Lower lobe of right lung (tissue), 2 donors: ENCODE data around the gene AOPEP. TPM values are rescaled to one million over a fixed set of nuclear protein-coding genes. Genes with fewer than 3 reads are reported as not detected.

Source experiments
- ATAC-seq, 2 donors: fragments of 200-7000 bp; cut with Tn5 transposase; one replicate each; pipeline ENCODE4 v1.9.1; 2020 to 2022; ENCODE audit warnings: mild to moderate bottlenecking in 2 of 2, moderate library complexity in 2 of 2
- DNase-seq: peaks from one replicate; pipeline ENCODE4 v3.0.0-alpha.2; 2020
- H3K27ac ChIP-seq: fragments of 200-600 bp; one replicate; pipeline ENCODE4 v1.8.0; 2022
- H3K27me3 ChIP-seq: fragments of 200-600 bp; one replicate; pipeline ENCODE4 v1.8.0; 2022; ENCODE audit warnings: low read depth
- H3K36me3 ChIP-seq: fragments of 200-600 bp; one replicate; pipeline ENCODE4 v1.8.0; 2022; ENCODE audit warnings: mild to moderate bottlenecking
- H3K4me1 ChIP-seq: fragments of 200-600 bp; one replicate; pipeline ENCODE4 v1.8.0; 2022
- H3K4me3 ChIP-seq: fragments of 200-600 bp; one replicate; pipeline ENCODE4 v1.8.0; 2022; ENCODE audit warnings: mild to moderate bottlenecking
- H3K9me3 ChIP-seq: fragments of 200-600 bp; one replicate; pipeline ENCODE4 v1.8.0; 2022
- CTCF ChIP-seq: fragments of 200-600 bp; IDR thresholded peaks from one replicate; pipeline ENCODE4 v1.8.0; 2022; ENCODE audit warnings: antibody characterized with exemption, mild to moderate bottlenecking
- intact Hi-C: fragments of 100-400 bp; cut with DNase I; formaldehyde crosslinking; loops from one replicate; pipeline ENCODE4 v1.11.0; 2022
- total RNA-seq: library from RNA; stranded (reverse); fragmentation: NEBNext Ultra II Directional; extraction: Animal tissue kit (Norgen Biotek cat#: 25700); gene quantifications from one replicate; pipeline ENCODE4 v1.2.1, GENCODE V29; 2021
- donor health status: DM: no; HTN: yes; CAD: no; lungs with severe emphysema.

The AOPEP gene
- total RNA-seq, 1 donor from 2014 or later, result 63.7 TPM

- intact Hi-C loops, result loop anchor here (5.0 kb wide), 1 partner anchor 451 kb away; no protein-coding TSS in a partner anchor
- no peaks in the 10 kb centered on the region for H3K36me3 ChIP-seq
- DNase-seq, result peak; percentile 83
- H3K9me3 ChIP-seq, result no peaks in the 10 kb centered on the region
- H3K27me3 ChIP-seq, result no peaks in the 10 kb centered on the region
- no peak overlapping the region for H3K27ac ChIP-seq
- TF ChIP-seq CTCF, result peak; percentile 78
- H3K4me1 ChIP-seq, result no peaks in the 10 kb centered on the region
- peak; percentile 97 for ATAC-seq
- no peak overlapping the region for H3K4me3 ChIP-seq
Observed at GRCh38 chr9:94681508-94681907, 45.0 kb upstream of the AOPEP start.

- no peak overlapping the region for H3K4me3 ChIP-seq
- ATAC-seq (no peak), DNase-seq (no peak)
- no peaks in the 10 kb centered on the region for H3K36me3 ChIP-seq
- TF ChIP-seq CTCF, result no peak
- no peak overlapping the region for H3K27ac ChIP-seq
- intact Hi-C loops, result no loop called here
- no peaks in the 10 kb centered on the region for H3K4me1 ChIP-seq
- H3K27me3 ChIP-seq, result no peaks in the 10 kb centered on the region
- no peaks in the 10 kb centered on the region for H3K9me3 ChIP-seq
Observed at GRCh38 chr9:94685359-94685758, 41.1 kb upstream of the AOPEP start.

GRCh38 chr9:94687451-94687850 is 39.0 kb upstream of the AOPEP start:
- TF ChIP-seq CTCF, result no peak
- no peaks in the 10 kb centered on the region for H3K4me1 ChIP-seq
- ATAC-seq, result no peak
- H3K27ac ChIP-seq, result no peak overlapping the region
- H3K9me3 ChIP-seq, result no peaks in the 10 kb centered on the region
- H3K36me3 ChIP-seq, result no peaks in the 10 kb centered on the region
- H3K4me3 ChIP-seq, result no peak overlapping the region
- DNase-seq, result no peak
- H3K27me3 ChIP-seq, result no peaks in the 10 kb centered on the region
- intact Hi-C loops, result no loop called here

GRCh38 chr9:94690344-94690743 is 36.2 kb upstream of the AOPEP start:
- no peak overlapping the region for H3K4me3 ChIP-seq
- DNase-seq (no peak), ATAC-seq (no peak)
- intact Hi-C loops, result no loop called here
- no peaks in the 10 kb centered on the region for H3K9me3 ChIP-seq
- no peak for TF ChIP-seq CTCF
- no peaks in the 10 kb centered on the region for H3K27me3 ChIP-seq
- no peaks in the 10 kb centered on the region for H3K4me1 ChIP-seq
- no peaks in the 10 kb centered on the region for H3K36me3 ChIP-seq
- no peak overlapping the region for H3K27ac ChIP-seq

- Histone ChIP-seq H3K27ac (no peak overlapping the region), H3K27me3 (no peaks in the 10 kb centered on the region), H3K36me3 (no peaks in the 10 kb centered on the region), H3K9me3 (no peaks in the 10 kb centered on the region), H3K4me3 (no peak overlapping the region), H3K4me1 (peaks cover 2% of the 10 kb centered on the region)
- DNase-seq (no peak), ATAC-seq (peak in 1 of 2 donors; percentile 8)
- intact Hi-C loops, result no loop called here
- no peak for TF ChIP-seq CTCF
Observed at GRCh38 chr9:94692601-94693000, 33.9 kb upstream of the AOPEP start.
